GM20431 (cell line): ENCODE results near the gene RNF152.
"Not testable (repeated sequence)": the region's sequence is repeated elsewhere in the genome, so short reads cannot be mapped to it uniquely, and the experiment has no call there.

ENCODE experiments used
- in situ Hi-C: fragments of 300-500 bp; cut with MseI, MboI; formaldehyde crosslinking; loops from one replicate; pipeline ENCODE4 v1.15.0; 2020; ENCODE audit warnings: low sequenced_read_pairs; ENCODE audit not compliant: unreplicated experiment

The RNF152 gene

GRCh38 chr18:61827591-61827990, 65.2 kb downstream of the RNF152 start:
- in situ Hi-C loops, result no loop called here

DNA sequence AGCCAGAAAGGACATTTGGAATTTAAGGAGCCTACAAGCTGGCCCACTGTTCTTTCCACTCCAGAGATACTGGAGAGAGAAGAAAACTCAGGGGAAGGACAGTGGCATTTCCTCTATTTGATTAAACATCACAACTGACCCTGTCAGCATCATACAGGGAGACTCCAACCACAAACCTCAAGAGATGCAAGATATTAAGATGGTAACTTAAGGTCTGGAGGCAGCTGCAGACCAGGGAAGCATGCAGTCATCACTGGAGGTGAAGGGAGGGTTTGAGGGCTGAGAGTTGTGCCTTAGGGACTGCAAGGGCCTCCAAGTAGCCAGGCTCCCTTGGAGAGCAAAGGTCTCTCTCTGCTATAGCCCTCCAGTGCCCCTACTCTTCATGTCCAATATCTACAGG, 67.4 kb downstream of the RNF152 start:
- in situ Hi-C loops, result no loop called here

DNA sequence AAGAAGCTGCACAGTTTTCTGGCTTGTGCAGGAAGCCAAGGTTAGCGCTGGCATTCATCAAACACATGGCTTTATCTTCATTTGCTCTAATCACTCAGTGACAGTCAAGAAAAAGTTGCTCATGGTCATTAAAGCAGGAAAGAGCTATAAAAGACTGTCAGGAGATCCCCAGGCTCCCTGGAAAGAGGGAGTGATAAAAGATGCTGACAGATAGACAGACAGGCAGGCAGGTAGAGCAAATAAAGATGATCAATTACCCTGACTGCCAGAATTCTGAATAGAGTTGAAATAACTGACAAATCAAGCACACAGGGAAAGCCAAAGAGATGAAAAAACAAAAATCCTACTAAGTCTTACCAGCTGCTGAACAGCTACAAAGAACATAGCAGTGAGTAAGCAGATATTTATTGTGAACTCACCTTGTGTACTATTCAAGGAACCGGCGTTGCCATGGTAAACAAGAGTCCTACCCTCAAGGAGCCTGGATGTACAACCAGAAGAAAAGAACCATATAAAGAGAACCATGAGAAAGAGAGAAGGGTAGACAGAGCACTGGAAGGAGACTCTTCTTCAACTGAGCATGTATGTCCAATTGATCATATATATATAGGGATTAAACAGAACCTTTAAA, 68.0 kb downstream of the RNF152 start:
- in situ Hi-C loops, result no loop called here

GRCh38 chr18:61823595-61823994, 69.2 kb downstream of the RNF152 start:
- in situ Hi-C loops, result no loop called here

- in situ Hi-C loops, result no loop called here
Measured at GRCh38 chr18:61822879-61823278, 69.9 kb downstream of the RNF152 start.

DNA sequence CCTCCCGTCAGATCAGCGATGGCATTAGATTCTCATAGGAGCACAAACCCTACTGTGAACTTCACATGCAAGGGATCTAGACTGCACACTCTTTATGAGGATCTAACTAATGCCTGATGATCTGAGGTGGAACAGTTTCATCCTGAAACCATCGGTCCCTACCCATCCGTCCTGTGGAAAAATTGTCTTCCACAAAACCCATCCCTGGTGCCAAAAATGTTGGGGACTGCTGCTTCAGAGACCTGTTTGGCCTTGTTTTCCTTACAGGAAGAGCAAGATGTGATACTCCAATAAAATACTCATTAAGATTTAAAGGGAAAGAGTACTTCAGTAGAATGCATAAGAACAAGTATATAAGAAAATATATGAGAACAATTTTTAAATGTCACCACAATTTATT, 71.1 kb downstream of the RNF152 start:
- in situ Hi-C loops, result no loop called here

DNA sequence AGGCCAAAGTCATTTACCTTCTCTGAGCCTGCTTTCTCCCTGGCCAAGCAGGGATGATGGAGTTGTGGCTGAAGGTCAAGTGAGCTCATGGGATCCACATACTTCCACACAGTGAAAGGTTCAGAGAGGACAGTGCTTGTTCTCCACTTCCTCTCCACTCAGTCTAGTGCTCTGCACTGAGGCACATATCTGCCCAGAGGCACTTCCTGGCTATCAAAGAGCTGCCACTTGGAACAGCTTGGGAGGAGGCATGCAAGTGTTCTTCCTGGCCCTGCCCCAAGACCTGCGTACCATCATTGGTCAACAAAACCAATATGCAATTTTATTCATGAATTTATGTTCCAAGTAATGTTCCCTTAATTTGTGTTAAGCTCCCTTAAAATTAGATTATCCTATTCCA, 71.9 kb downstream of the RNF152 start:
- in situ Hi-C loops, result no loop called here

DNA sequence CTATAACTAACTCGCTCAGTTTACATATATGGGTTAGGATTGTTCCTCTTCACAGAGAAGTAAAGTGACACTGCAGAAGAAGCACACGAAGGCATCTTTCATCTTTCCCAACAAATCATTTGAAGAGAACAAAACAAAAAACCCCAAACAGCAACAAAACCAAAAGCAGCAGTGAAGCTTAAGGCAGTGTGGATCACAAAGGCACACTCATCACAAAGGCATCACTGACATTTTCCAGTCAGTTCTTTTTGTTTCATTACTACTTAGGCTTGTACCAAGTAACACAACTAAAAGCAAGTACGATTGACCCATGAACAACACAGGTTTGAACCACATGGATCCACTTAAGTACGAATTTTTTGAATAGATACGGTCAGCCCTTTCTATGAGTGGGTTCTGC, 75.7 kb downstream of the RNF152 start:
- in situ Hi-C loops, result no loop called here

- in situ Hi-C loops, result no loop called here
Measured at GRCh38 chr18:61815885-61816470, 76.8 kb downstream of the RNF152 start.

GRCh38 chr18:61808286-61808685, 84.5 kb downstream of the RNF152 start:
- in situ Hi-C loops, result no loop called here

DNA sequence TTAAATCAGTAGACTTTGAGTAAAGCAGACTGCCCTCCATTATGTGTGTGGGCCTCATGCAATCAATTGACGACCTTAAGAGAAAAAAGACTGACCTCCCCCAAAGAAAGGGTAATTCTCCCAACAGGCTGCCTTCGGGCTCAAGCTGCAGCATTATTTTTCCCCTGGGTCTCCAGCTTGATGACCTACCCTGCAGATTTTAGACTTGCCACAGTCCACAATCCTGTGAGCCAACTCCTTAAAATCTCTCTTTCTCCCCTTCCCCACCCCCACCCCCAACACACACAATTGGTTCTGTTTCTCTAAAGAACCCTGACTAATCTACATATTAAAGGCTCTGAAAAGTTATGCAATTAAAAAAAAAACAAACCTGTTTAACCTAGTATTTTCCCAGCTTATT, 89.4 kb downstream of the RNF152 start:
- in situ Hi-C loops, result no loop called here

DNA sequence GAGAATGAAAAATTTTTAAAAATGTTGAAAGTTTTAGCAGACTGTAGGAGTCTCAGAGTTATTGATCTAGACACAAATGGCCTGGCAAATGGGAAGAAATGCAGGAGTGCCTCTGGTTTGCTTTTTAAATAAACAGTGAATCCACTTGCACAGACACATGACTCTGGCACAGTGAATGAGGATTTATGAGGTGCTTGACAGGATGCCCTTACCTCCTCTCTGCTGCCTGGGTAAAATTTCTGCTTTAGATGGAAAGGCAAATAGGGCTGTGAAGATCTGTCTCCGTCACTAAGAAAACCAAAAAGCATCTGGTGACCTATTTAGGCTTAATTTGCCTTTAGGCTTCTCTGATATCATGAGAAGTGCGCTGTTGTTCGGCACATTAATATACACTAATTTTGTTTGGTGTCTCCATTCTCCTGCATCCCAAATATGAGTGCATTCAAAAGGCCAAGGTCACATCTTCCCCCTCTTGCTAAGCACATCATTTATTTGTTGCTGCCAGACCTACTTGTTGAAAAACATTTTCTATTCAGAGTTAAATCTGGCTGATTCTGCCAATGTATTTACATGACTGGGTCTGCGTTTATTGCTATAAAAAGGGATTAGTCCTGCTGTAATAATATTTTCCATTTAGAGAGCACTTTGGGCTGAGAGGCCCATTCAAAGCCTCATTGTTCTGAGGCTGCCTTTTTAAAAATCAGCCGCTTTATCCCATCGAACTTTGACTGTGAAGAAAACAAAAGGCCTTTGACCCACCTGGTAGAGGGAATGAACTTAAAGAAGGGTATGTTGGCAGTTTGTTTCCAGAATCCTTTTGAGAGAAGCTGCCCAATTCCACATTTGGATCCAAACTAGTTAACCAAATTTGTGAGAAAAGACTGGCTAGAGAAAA, 94.9 kb downstream of the RNF152 start:
- in situ Hi-C loops, result no loop called here

DNA sequence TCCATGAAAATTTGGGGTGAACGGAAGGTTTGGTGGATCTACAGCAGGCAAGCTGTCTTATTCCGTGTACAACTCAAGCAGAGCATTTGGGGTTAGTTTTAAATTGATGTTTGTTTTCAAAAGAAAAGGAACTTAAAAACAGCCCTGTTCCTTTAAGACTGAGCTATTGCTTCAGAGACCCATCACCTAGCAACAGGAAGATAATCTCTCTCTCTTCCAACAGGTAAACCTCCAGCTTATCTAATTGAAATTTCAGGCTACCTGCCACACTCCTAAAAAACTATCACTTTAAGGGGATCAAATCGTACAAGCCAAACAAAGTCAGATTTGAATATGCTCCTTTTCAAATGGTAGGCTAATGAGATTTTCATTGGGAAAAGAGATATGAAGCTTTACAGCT, 101.8 kb downstream of the RNF152 start:
- in situ Hi-C loops, result no loop called here

- in situ Hi-C loops, result not testable (repeated sequence)
Measured at GRCh38 chr18:61787011-61787670, 105.7 kb downstream of the RNF152 start.

GRCh38 chr18:61785588-61785987, 107.2 kb downstream of the RNF152 start:
- in situ Hi-C loops, result no loop called here

- in situ Hi-C loops, result no loop called here
Measured at GRCh38 chr18:61784834-61785233, 108.0 kb downstream of the RNF152 start.

GRCh38 chr18:61782545-61782944, 110.3 kb downstream of the RNF152 start:
- in situ Hi-C loops, result no loop called here

DNA sequence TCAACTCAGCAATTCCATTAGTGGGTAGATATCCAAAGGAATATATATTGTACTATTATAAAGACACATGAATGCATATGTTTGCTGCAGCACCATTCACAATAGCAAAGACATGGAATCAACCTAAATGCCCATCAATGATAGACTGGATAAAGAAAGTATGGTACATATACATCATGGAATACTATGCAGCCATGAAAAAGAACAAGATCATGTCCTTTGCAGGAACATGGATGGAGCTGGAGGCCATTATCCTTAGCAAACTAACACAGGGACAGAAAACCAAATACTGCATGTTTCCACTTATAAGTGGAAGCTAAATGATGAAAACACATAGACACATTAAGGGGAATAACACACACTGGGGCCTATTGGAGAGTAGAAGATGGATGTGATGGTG, 116.6 kb downstream of the RNF152 start:
- in situ Hi-C loops, result not testable (repeated sequence)

DNA sequence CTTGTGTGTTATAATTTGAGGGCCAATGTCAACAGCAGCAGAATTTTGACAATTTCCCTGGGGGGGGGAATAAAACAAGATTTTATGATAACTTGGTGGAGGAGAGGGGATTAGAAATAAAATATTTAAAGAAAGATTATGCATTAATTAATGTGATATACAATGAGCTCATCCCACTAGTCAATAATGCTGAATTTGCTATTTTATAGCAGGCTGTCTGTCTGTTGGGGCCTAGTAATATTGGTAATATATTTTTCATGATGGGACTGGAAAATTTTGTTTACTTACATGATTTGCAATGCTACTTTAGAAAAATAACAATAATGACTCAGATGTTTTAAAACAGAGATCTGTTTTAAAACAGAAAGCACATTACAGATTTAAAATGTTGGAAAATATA, 118.0 kb downstream of the RNF152 start:
- in situ Hi-C loops, result no loop called here

- in situ Hi-C loops, result no loop called here
Measured at GRCh38 chr18:61772293-61772848, 120.4 kb downstream of the RNF152 start.
